Stimulated activated CD8-positive, alpha-beta memory T cell treated with anti-CD3 and anti-CD28 coated beads, Interleukin-7, amount 100 ng/mL, for 24 hours (primary cell): ENCODE results near the gene SEMA3D.

Source experiments
- DNase-seq: peaks from one replicate; pipeline ENCODE4 v3.0.0-alpha.2; 2020; ENCODE audit warnings: low read depth

Gene SEMA3D

GRCh38 chr7:85186521-85187241 is at the start of gene SEMA3D:
TSS of gene SEMA3D (minus strand) at chr7:85187056. CDS start at chr7:85121891, 65,165 bp downstream.
- no peak for DNase-seq

DNA sequence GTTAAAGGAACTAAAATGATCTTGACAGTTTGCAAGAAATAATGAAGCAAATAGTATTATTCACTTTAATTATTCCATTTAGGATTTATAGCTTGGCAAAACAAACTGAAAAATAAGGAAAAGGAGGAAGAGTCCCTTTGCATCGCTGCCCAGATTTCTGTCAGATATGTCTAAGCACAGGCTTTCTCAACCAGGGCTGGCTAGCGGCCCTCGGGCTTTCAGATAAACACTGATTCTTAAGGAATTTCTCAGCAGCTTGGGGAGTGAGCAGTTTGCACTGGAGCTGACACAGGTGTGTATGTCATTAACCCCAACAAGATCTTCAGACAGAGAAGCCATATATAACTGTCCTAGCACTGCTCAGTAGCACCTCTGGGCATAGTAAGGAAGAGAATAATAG is 47.9 kb upstream of the SEMA3D start:
- DNase-seq, result no peak

DNA sequence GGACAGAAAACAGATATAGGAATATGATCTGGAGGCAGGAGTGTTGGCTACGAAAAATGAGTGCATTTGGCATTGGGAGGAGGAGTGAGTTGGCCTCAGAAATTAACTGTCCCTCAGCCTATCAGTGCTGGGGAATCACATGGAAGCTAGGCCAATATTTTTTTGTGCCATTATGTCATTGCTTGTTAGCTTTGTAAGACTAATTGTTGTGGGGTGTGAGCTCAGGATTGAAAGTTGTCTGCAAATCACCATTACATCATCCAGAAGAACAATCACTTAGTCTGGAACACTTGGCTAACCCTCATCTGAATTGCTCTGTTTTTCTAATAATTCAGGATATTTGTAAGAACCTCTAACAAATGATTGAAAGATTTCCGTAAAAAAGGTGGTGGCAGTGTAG is 45.2 kb upstream of the SEMA3D start:
- no peak for DNase-seq

- no peak for DNase-seq
These were observed 43.8 kb upstream of the SEMA3D start for GRCh38 chr7:85230623-85231022.

- no peak for DNase-seq
These were observed 42.7 kb upstream of the SEMA3D start for GRCh38 chr7:85229544-85229943.

GRCh38 chr7:85226361-85227085 is 39.7 kb upstream of the SEMA3D start:
- DNase-seq, result no peak

GRCh38 chr7:85224171-85224570 is 37.3 kb upstream of the SEMA3D start:
- no peak for DNase-seq

GRCh38 chr7:85222522-85222921 is 35.7 kb upstream of the SEMA3D start:
- DNase-seq, result no peak

- DNase-seq, result no peak
These were observed 34.9 kb upstream of the SEMA3D start for GRCh38 chr7:85221796-85222195.

DNA sequence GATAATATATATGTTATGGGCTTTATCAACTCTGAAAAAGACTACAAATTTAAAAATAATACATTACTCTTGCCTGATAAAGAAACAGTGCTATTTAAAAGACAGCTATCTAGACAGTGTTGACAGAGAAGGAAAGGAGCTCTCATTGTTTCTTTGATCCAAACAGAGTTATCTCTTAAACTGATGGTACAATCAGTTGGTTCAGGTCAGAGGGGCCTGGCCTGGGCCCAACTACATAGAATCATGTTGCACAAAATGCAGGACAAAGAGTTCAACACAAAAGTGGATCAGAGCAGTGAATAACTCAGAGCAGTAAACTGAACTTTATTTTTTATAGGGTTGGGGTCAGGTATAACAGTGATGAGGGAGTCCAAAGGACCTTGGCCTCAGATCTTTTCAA is 33.8 kb upstream of the SEMA3D start:
- DNase-seq, result no peak

GRCh38 chr7:85220023-85220422 is 33.2 kb upstream of the SEMA3D start:
- no peak for DNase-seq

GRCh38 chr7:85217085-85217484 is 30.2 kb upstream of the SEMA3D start:
- DNase-seq, result no peak

DNA sequence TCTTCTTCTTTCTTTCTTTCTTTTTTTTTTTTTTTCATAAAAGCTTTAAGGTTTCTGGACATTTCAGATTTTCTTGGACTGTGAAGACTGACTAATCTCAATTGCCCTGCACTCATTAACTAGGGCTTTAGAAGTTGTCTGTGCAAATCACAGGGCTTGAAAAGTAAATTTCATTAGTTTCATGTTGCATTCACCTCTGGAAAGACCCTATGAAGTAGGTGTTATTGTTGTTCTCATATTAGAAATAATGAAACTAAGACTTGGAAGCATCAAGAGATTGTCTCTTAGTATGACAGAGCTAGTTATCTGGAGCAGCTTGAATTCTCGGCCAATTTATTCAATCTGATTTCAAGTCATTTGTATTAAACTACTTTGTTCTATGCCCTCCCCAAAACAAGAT is 28.2 kb upstream of the SEMA3D start:
- DNase-seq, result no peak

DNA sequence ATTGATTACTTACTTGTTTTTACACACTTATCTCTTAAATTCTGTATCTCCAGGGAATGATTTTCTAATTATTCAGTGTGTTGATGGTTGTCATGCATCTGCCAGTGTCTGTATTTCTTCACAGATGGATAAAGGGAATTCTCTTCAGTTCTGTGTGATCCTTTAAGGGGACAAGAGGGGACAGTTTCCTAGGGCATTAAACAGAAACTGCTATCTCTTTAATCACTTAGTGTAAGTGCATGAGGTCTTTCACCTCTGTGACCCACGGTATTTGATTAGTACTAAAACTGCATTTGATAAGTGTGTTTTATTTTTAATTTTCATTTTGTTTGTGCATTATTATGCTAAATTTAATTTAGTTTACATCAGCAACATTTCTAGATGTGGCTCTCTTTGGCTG is 26.6 kb upstream of the SEMA3D start:
- DNase-seq, result no peak

DNA sequence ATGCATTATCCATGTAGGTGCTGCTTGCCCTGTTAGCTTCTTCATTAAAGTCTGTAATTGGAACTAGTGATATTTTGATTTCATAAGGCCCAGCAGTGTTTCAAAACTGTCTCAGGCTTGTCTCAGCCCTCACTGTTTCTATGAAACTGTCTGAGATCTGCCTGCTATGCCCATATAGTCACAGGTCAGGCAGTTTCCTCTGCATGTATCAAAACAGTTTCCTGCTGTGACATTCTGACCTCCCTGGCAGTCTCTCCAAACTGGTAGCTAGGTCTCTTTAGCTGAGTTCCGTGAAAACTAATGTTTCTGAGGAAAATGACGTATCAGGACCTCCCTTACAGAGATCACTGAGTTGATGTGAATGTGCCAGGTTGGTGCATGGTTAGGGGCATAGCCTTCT is 18.9 kb upstream of the SEMA3D start:
- DNase-seq, result no peak

- DNase-seq, result no peak
These were observed 17.6 kb upstream of the SEMA3D start for GRCh38 chr7:85204496-85204895.

DNA sequence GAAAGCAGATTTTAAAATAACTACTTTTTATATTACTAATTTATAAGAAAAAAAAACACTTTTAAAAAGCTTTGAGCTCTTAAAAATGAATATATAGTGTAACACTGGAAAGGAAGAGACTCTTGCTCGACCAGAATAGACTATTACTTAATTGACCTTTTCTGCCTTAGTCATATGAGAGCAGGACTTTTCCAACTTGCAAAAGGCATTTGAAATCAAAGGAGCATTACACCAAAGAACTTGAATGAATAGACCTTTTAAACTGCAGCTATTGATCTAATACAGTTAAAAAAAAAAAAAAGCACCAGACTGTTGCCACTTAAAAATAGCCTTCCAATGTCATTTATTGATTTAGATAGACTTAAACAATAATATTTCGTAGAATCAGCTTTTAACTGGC is 17.2 kb upstream of the SEMA3D start:
- DNase-seq, result no peak

DNA sequence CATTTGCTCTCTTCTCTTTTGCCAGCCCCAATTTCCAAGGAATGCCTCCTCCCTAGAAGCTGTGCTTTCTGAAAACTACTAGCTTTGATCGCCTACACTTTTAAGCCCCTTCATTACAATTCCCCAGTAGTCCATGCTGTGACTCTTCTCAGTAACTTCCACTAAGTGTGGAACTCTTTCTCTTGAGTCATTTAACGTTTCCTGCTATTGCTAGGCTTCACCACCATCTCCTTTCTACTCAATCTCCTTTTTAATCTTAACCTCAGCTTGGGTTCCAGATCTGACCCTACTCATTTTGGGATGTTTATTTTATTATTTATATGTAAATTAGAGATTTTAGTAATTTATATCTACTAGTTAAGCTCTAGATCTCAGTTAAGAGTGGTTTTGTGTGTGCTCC is 14.4 kb upstream of the SEMA3D start:
- DNase-seq, result no peak

DNA sequence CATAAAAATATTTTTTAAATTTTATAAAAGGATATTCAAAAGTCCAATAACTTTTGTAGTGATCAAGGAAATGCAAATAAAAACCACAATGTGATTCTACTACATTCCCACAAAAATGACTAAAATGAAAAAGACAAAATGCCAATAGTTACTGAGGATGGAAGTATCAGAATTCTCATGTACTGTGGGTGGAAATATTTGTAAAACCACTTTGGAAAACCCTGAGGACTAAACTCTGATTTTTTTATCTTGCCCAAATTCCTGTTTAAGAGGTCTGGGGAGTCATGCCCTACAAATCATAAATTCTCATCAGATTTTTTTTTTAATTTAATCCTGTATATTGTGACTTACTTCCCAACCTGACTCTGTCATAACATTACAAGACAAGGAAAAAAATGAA is 9.8 kb upstream of the SEMA3D start:
- no peak for DNase-seq

GRCh38 chr7:85191383-85191782 is 4.5 kb upstream of the SEMA3D start:
- DNase-seq, result no peak

DNA sequence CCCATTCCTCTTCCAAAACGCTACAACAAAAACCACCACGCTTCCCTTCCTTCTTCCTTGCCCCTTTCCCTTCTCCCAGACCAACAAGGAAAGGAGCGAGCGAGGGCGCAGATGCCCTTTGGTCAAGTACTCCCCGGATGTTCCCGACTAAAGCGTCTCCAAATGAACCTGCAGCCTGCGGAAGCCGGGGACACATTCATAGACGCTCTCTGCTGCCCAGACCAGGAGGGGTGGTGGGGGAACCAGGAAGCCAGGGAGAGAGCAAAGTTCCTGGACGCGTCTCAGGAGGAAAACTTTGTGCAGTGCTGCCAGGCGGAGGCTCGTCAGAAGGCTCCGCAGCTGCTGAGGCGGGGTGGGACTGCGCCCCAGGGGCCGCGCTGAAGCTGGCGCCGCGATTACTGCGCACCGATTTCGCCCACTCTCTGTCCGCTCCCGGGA is 754 bp downstream of the SEMA3D start:
- no peak for DNase-seq

GRCh38 chr7:85185424-85186082 is 1.3 kb downstream of the SEMA3D start:
- DNase-seq, result no peak
